NCI-H128 (cell line): ENCODE measurements around the gene PRRC2A.

Source experiments
- DNase-seq: peaks from one replicate; lab custom pipeline; 2025; ENCODE audit not compliant: unreplicated experiment; lab: John Stamatoyannopoulos, UW

PRRC2A gene

GRCh38 chr6:31664790-31665500, 44.4 kb downstream of the PRRC2A start, which contains the start of gene GPANK1:
Gene GPANK1 (minus strand): TSS chr6:31664997. CDS start chr6:31664478, 519 bp downstream.
- peak; percentile 81 for DNase-seq

- DNase-seq = peak; percentile 95
These were observed 45.2 kb downstream of the PRRC2A start, which contains the start of gene CSNK2B for GRCh38 chr6:31665501-31666336. Gene CSNK2B (plus strand): TSS chr6:31666080. CDS start chr6:31666832, 752 bp downstream.

- no peak for DNase-seq
These were observed 45.9 kb downstream of the PRRC2A start for GRCh38 chr6:31666337-31666965.

DNA sequence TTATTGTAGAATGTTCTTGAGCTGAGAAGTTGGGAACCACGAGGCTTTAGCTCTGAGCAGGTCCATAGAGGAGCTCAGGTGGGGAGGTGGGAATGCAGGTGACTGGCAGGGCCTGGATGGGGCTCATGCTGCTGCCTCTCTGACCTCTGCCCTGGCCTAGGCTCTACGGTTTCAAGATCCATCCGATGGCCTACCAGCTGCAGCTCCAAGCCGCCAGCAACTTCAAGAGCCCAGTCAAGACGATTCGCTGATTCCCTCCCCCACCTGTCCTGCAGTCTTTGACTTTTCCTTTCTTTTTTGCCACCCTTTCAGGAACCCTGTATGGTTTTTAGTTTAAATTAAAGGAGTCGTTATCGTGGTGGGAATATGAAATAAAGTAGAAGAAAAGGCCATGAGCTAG, 49.2 kb downstream of the PRRC2A start, which contains the start of gene LY6G5B:
Gene LY6G5B, plus strand, starts transcription at position 301 of the 400 bp plus-strand sequence. CDS start 975 bp downstream, outside the sequence.
- no peak for DNase-seq

- no peak for DNase-seq
These were observed 55.9 kb downstream of the PRRC2A start for GRCh38 chr6:31676322-31676903.

- no peak for DNase-seq
These were observed 56.4 kb downstream of the PRRC2A start for GRCh38 chr6:31676904-31677303.

- no peak for DNase-seq
These were observed 57.4 kb downstream of the PRRC2A start for GRCh38 chr6:31677955-31678354.

GRCh38 chr6:31680226-31681134, 60.0 kb downstream of the PRRC2A start, which contains the start of gene LY6G5C:
Gene LY6G5C (minus strand): TSS chr6:31681067. CDS start chr6:31680373, 694 bp downstream.
- DNase-seq = peak; percentile 51

GRCh38 chr6:31681135-31681671, 60.7 kb downstream of the PRRC2A start:
- DNase-seq = no peak

- no peak for DNase-seq
These were observed 63.1 kb downstream of the PRRC2A start for GRCh38 chr6:31683591-31683990.

DNA sequence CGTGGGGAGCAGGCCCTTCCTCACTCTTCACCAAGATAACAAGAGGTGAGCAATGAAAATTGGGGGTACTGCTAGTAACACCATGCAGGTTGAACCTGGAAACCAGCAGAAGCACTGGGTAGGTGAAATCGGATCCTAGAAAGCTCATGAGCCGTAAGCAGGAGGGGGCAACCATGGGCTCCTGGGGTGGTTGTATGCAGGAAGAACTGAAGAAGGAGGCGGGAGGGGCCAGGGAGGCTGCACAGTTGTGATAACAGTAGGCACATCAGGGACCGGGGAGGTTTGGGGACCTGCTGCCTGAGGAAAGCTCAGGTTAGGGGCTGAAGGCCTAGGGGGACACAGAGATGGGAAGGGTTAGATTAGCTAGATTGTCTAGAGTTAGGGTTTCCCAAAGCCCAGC, 66.0 kb downstream of the PRRC2A start:
- DNase-seq = no peak

DNA sequence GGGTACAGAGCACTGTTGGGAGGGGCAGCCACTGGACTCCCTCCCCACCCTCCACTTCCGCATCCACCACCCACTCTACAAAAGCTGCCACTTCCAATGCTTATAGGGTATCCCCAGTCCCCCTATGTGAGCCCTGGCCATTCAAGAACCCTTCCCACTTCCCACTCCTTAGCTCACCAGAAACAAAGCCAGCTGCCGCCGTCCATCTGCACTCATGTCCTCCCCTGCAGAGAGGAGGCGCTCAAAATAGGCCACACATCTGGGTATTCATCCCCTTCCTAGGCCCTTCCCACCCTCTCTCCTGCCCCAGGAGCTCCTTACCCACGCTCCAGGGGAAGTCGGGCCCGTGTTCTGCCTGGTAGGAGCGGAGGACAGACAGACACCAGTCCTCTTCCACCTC, 66.8 kb downstream of the PRRC2A start:
- no peak for DNase-seq
